GM10266 (cell line): ENCODE measurements around the gene FAM227A.

Experiments used
- DNase-seq: peaks from one replicate; pipeline ENCODE4 v3.0.0; 2012; ENCODE audit errors: extremely low spot score
- CTCF ChIP-seq: IDR thresholded peaks from 2 replicates; pipeline ENCODE4 v1.5.1; 2012; ENCODE audit warnings: mild to moderate bottlenecking, low read depth; ENCODE audit not compliant: control insufficient read depth, insufficient read depth; ENCODE audit errors: missing control alignments

Gene FAM227A

GRCh38 chr22:38656256-38657044 is at the start of gene FAM227A, which contains the start of gene CBY1:
FAM227A (minus strand) TSS chr22:38656392; CDS start chr22:38650168, 6,224 bp downstream.
CBY1 (plus strand) TSS chr22:38656638; CDS start chr22:38668055, 11,417 bp downstream.
- peak; percentile 93 for DNase-seq
- no peak for TF ChIP-seq CTCF

- no peak for TF ChIP-seq CTCF
- peak; percentile 99 for DNase-seq
Measured at GRCh38 chr22:38705235-38706100, 49.3 kb upstream of the FAM227A start, which contains the start of gene GTPBP1. GTPBP1 (plus strand) TSS chr22:38705944; CDS start chr22:38705956, 12 bp downstream.

- DNase-seq, result no peak
- no peak for TF ChIP-seq CTCF
Measured at GRCh38 chr22:38704654-38705234, 48.6 kb upstream of the FAM227A start.

- DNase-seq, result peak; percentile 99
- no peak for TF ChIP-seq CTCF
Measured at GRCh38 chr22:38700789-38701628, 44.8 kb upstream of the FAM227A start, which contains the start of gene JOSD1. JOSD1 (minus strand) TSS chr22:38700943; CDS start chr22:38699987, 956 bp downstream.

- TF ChIP-seq CTCF, result no peak
- DNase-seq, result no peak
Measured at GRCh38 chr22:38700270-38700788, 44.1 kb upstream of the FAM227A start.

GRCh38 chr22:38699784-38700183 is 43.6 kb upstream of the FAM227A start:
- no peak for DNase-seq

More at GRCh38 chr22:38699784-38700183, 43.6 kb upstream of the FAM227A start:
- TF ChIP-seq CTCF, result no peak
